GM12874 (cell line): ENCODE results near the gene RALY.

ENCODE experiments used
- TF ChIP-seq, protein P1 (sequence below): IDR thresholded peaks from 2 replicates; pipeline ENCODE4 v1.5.1; 2011; ENCODE audit warnings: low read depth, mild to moderate bottlenecking, control low read depth, low read length, moderate library complexity; ENCODE audit not compliant: insufficient read depth

Gene RALY

DNA sequence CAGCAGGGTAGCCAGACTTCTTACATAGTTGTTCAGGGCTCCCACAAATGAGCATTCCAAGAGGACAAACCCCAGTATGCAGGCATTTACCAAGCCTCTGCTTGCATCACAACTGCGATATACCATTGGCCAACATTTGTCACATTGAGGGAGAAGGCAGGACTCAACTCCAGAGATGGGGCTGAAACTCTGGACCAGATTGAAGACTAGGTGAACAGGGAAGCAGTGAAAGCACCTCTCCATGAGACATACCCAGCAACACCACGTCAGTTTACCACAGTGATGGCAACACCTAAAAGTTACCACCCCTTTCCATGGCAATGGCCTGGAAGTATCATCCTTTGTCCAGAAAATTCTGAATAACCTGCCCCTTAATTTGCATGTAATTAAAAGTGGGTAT lies 7.9 kb upstream of the RALY start:
- TF ChIP-seq, protein P1, sequence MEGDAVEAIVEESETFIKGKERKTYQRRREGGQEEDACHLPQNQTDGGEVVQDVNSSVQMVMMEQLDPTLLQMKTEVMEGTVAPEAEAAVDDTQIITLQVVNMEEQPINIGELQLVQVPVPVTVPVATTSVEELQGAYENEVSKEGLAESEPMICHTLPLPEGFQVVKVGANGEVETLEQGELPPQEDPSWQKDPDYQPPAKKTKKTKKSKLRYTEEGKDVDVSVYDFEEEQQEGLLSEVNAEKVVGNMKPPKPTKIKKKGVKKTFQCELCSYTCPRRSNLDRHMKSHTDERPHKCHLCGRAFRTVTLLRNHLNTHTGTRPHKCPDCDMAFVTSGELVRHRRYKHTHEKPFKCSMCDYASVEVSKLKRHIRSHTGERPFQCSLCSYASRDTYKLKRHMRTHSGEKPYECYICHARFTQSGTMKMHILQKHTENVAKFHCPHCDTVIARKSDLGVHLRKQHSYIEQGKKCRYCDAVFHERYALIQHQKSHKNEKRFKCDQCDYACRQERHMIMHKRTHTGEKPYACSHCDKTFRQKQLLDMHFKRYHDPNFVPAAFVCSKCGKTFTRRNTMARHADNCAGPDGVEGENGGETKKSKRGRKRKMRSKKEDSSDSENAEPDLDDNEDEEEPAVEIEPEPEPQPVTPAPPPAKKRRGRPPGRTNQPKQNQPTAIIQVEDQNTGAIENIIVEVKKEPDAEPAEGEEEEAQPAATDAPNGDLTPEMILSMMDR: no peak

GRCh38 chr20:33986560-33987216 lies 7.0 kb upstream of the RALY start:
- TF ChIP-seq, protein P1: no peak

DNA sequence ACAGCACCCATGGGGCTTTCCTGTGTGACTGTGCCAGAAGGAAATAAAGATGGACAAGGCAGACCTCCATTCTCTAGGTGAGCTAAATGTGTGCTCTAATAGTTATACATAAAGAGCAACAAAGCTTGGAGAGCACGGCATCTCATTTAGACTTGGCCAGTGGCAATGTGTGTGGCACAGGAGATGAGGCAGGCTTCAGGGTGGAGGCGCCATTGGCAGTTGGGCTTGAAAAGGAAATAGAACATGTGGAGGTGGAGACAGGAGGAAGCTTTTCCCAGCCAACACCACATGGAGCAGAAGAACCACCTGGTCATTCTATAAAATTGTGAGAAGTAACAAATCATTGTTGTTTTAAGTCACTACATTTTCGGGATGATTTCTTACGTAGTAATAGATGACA lies 3.6 kb upstream of the RALY start:
- TF ChIP-seq, protein P1: no peak

DNA sequence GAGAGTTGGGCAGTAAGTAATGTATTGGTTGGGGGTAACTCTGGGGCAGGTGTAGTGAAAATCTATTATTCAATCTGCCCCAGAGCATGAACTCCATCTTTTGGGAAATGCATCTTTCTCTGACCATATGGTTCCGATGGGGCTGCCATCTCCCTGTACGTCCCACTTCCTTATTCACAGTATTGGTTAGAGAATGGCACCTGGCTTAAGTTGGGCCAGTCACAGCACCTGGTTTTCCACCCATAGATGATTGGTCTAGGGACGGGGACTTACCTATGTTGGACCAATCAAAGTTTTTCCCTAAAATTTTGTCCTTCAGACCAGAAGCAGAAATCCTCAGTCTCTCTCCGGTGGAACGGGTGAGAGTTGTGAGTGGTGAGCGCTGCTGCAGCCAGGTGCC lies 2.2 kb upstream of the RALY start:
- TF ChIP-seq, protein P1: no peak

GRCh38 chr20:33992145-33992922 lies 1.4 kb upstream of the RALY start:
- TF ChIP-seq, protein P1: no peak

GRCh38 chr20:33992923-33993575 lies 662 bp upstream of the RALY start:
- TF ChIP-seq, protein P1: no peak

DNA sequence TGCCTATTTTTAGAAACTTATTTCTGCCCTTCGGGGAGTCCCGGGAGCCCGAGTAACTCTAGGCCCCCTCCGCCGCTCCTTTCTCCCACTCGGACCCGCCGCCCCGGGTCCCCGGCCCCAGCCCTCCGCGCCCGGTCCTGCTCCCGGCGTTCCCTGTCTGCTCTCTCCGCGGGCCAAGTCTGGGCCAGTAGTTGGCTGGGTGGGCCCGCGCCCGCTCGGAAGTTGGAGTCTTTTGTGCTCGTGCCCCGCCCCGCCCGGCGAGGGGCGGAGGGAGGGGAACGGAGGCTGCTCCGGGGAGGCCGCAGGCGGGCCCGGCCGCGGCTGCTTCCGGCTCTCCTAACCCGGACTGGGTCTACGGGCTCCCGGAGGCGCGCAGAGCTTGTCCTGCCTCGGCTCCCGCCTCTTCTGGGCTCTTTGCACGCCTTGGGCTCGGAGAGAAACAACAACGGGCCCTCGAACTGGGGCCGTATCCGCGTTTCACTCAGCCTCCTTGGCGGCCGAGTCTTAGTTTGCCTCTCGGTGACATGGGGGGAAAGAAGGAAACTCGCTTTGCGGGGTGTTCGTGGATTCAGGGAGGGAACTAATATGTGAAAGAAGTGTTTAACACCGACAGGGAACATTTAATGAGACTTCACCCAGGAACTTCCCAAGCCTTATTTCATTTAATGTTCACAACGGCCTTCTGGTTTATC lies 657 bp downstream of the RALY start:
- TF ChIP-seq, protein P1: no peak
